ENCODE results near the gene LEAP2.

- TF ChIP-seq, protein P1, sequence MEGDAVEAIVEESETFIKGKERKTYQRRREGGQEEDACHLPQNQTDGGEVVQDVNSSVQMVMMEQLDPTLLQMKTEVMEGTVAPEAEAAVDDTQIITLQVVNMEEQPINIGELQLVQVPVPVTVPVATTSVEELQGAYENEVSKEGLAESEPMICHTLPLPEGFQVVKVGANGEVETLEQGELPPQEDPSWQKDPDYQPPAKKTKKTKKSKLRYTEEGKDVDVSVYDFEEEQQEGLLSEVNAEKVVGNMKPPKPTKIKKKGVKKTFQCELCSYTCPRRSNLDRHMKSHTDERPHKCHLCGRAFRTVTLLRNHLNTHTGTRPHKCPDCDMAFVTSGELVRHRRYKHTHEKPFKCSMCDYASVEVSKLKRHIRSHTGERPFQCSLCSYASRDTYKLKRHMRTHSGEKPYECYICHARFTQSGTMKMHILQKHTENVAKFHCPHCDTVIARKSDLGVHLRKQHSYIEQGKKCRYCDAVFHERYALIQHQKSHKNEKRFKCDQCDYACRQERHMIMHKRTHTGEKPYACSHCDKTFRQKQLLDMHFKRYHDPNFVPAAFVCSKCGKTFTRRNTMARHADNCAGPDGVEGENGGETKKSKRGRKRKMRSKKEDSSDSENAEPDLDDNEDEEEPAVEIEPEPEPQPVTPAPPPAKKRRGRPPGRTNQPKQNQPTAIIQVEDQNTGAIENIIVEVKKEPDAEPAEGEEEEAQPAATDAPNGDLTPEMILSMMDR (IDR thresholded peaks at IDR 0.05), result no peak
- no peak for TF ChIP-seq POLR2A (IDR thresholded peaks at IDR 0.05)
Measured at GRCh38 chr5:132889501-132889900, 16.0 kb downstream of the LEAP2 start.
